Left lung (tissue), 10 donors: ENCODE measurements around the gene CDK3. TPM values are rescaled to one million over a fixed set of nuclear protein-coding genes. Genes with fewer than 3 reads are reported as not detected.

Source experiments
- ATAC-seq: fragments of 200-7000 bp; cut with Tn5 transposase; one replicate; pipeline ENCODE4 v1.9.1; 2020; ENCODE audit warnings: moderate library complexity
- DNase-seq, 4 donors: peaks; one replicate each; pipeline ENCODE4 v3.0.0-alpha.2; 2013 to 2020
- H3K27ac ChIP-seq, 2 donors: fragments of 200-600 bp; sonication (generic) in 1 of 2; one replicate each; pipeline versions ENCODE4 v1.5.0 to v1.8.0; 2020 to 2021
- H3K27me3 ChIP-seq, 2 donors: fragments of 200-600 bp; sonication (generic) in 1 of 2; one replicate each; pipeline versions ENCODE4 v1.5.0 to v1.8.0; 2020 to 2021
- H3K36me3 ChIP-seq, 2 donors: fragments of 200-600 bp; sonication (generic) in 1 of 2; one replicate each; pipeline versions ENCODE4 v1.5.0 to v1.8.0; 2020 to 2021
- H3K4me1 ChIP-seq, 2 donors: fragments of 200-600 bp; one replicate each; pipeline ENCODE4 v1.8.0; 2021
- H3K4me3 ChIP-seq, 2 donors: fragments of 200-600 bp; sonication (generic) in 1 of 2; one replicate each; pipeline versions ENCODE4 v1.5.0 to v1.8.0; 2020 to 2021; ENCODE audit warnings: mild to moderate bottlenecking in 1 of 2
- H3K9me3 ChIP-seq, 2 donors: fragments of 200-600 bp; sonication (generic) in 1 of 2; one replicate each; pipeline versions ENCODE4 v1.5.0 to v1.8.0; 2020 to 2021
- CTCF ChIP-seq, 2 donors: fragments of 200-600 bp; sonication (generic) in 1 of 2; IDR thresholded peaks; one replicate each; pipeline versions ENCODE4 v1.5.0 to v1.8.0; 2021; ENCODE audit warnings: antibody characterized with exemption in 2 of 2
- intact Hi-C, 2 donors: fragments of 100-400 bp; cut with DNase I; formaldehyde crosslinking; loops; one replicate each; pipeline versions ENCODE4 v1.11.2 to v1.14.2; 2022
- polyA plus RNA-seq, 6 donors: library from polyadenylated mRNA; unstranded; fragments of 120-200 nt; gene quantifications; one replicate each; pipeline ENCODE4 v1.2.1, GENCODE V29; 2013; ENCODE audit not compliant: insufficient read length in 6 of 6
- total RNA-seq, 2 donors: library from RNA; stranded (reverse); fragmentation: NEBNext Ultra II Directional; extraction: Animal tissue kit (Norgen Biotek cat#: 25700); gene quantifications; one replicate each; pipeline ENCODE4 v1.2.1, GENCODE V29; 2021
- donor health status: DM: no; HTN: yes; CAD: no.
- donor health status: DM: no; HTN: no; CAD: no.

Gene CDK3
- total and polyA plus RNA-seq, 8 donors, result 5.4 to 23.3 (median 18.6) TPM

DNA sequence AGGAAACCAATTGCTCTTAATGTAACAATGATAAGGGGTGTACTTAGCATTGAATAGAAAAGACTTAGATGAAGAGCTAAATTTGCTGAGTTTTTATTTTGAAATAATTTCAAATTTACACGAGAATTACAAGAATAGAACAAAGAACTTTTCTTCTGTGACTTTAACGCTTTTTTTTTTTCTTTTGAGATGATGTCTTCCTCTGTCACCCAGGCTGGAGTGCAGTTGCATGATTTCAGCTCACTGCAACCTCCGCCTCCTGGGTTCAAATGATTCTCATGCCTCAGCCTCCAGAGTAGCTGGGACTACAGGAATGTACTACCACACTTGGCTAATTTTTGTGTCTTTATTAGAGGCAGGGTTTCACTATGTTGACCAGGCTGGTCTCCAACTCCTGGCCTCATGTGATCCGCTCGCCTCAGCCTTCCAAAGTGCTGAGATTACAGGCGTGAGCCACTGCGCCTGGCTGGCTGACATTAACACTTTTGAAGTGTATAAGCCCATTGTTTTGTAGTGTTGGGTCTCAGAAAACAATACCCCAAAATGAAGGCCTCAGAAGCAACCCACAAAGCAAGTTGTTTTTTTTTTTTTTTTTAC lies 19.5 kb upstream of the CDK3 start:
- no peak for ATAC-seq

DNA sequence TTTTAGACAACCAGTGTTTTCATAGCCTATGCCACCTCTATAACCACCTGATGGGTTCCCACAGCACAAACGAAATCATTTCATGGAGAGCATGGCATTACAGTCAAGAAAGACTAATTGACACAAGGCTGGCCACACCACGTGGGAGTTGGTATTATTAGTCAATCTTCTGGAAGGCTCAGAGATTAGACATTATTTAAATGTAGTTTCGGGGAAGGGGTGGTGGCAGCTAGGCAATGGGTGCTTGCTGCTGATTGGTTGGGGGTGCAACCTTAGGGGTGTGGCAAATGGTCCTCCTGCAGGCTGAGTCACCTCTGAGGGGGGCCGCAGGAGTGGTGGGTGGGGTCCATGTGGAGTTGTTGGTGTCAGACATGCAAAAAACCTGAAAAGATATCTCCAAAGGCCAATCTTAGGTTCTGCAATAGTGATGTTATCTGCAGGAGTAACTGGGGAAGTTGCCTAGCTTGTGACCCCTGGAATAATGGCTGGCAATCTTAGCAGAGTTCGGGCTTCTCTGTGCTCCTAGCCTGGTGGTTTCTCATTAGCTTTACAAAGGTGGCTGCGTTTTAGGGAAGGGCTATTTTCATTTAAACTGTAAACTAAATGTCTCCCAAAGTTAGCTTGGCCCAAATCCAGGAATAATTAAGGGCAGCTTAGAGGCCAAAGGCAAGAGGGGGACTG lies 17.0 kb upstream of the CDK3 start:
- ATAC-seq, result peak; percentile 5

More for the DNA sequence above, 19.5 kb upstream of the CDK3 start:
- TF ChIP-seq CTCF (IDR thresholded peaks at IDR 0.05), result no peak
- Histone ChIP-seq H3K4me1 (peaks cover 36 to 64% of the 10 kb centered on the region in 2 donors), H3K27ac (peak overlapping the region; percentile 66 to 97), H3K4me3 (no peak overlapping the region), H3K9me3 (no peaks in the 10 kb centered on the region), H3K36me3 (peaks cover 0 to 6% of the 10 kb centered on the region in 2 donors), H3K27me3 (no peaks in the 10 kb centered on the region)
- intact Hi-C loops, result no loop called here
- DNase-seq, result no peak

DNA sequence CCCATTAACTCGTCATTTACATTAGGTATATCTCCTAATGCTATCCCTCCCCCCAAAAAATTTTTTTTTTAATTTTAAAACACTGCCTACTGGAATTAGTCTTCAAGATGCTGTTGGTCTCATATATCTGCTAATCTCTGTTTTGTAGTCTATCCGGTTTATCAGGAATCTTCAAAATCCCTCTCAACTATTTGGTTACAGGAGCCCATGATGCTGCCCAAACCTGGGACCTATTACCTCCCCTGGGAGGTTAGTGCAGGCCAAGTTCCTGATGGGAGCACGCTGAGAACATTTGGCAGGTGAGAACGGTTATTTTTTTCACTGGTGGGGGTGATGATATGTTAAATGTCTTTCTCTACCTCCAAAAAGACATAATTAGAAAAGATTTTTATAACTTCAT lies 14.7 kb upstream of the CDK3 start:
- no peak for TF ChIP-seq CTCF (IDR thresholded peaks at IDR 0.05)
- peaks cover 18 to 30% of the 10 kb centered on the region in 2 donors for H3K4me1 ChIP-seq
- ATAC-seq, result no peak
- no peaks in the 10 kb centered on the region for H3K27me3 ChIP-seq
- peaks cover 0 to 6% of the 10 kb centered on the region in 2 donors for H3K36me3 ChIP-seq
- DNase-seq, result no peak
- no peak overlapping the region for H3K27ac ChIP-seq
- no peaks in the 10 kb centered on the region for H3K9me3 ChIP-seq
- intact Hi-C loops, result no loop called here
- no peak overlapping the region for H3K4me3 ChIP-seq

More for the DNA sequence above, 17.0 kb upstream of the CDK3 start:
- H3K4me1 ChIP-seq, result peaks cover 18 to 42% of the 10 kb centered on the region in 2 donors
- no peaks in the 10 kb centered on the region for H3K27me3 ChIP-seq
- peak in 1 of 4 donors; percentile 60 for DNase-seq
- intact Hi-C loops, result no loop called here
- no peaks in the 10 kb centered on the region for H3K36me3 ChIP-seq
- no peaks in the 10 kb centered on the region for H3K9me3 ChIP-seq
- TF ChIP-seq CTCF (IDR thresholded peaks at IDR 0.05), result no peak
- H3K4me3 ChIP-seq, result no peak overlapping the region
- H3K27ac ChIP-seq, result peak overlapping the region in 1 of 2 donors; percentile 10

- no peaks in the 10 kb centered on the region for H3K9me3 ChIP-seq
- H3K27ac ChIP-seq, result no peak overlapping the region
- H3K4me1 ChIP-seq, result peaks cover 18 to 21% of the 10 kb centered on the region in 2 donors
- no peak for TF ChIP-seq CTCF (IDR thresholded peaks at IDR 0.05)
- no peak overlapping the region for H3K4me3 ChIP-seq
- peaks cover 0 to 14% of the 10 kb centered on the region in 2 donors for H3K36me3 ChIP-seq
- no peak for DNase-seq
- no peaks in the 10 kb centered on the region for H3K27me3 ChIP-seq
- intact Hi-C loops, result no loop called here
- ATAC-seq, result no peak
Measured at GRCh38 chr17:75987041-75987440, 13.6 kb upstream of the CDK3 start.

DNA sequence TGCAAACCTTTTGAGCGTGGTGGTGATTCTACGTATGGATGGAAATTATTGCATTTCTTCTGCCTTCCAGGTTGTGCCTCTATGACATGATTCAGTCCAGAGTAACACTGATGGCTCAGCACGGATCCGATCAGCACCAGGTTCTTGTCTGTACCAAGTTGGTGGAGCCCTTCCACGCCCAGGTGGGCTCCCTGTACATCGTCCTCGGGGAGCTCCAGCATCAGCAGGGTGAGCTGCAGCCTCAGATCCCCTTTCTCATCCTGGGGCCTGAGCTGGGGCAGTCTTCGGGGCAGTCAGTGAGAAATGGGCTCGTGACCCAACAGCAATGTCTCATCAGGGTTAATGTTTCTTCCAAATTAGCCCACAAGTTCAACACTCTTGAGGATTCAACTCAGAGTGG lies 9.3 kb upstream of the CDK3 start:
- no peak overlapping the region for H3K4me3 ChIP-seq
- ATAC-seq (no peak), DNase-seq (peak in 1 of 4 donors; percentile 10)
- peaks cover 0 to 2% of the 10 kb centered on the region in 2 donors for H3K4me1 ChIP-seq
- no peak overlapping the region for H3K27ac ChIP-seq
- peaks cover 0 to 46% of the 10 kb centered on the region in 2 donors for H3K36me3 ChIP-seq
- H3K27me3 ChIP-seq, result no peaks in the 10 kb centered on the region
- H3K9me3 ChIP-seq, result no peaks in the 10 kb centered on the region
- intact Hi-C loops, result no loop called here
- no peak for TF ChIP-seq CTCF (IDR thresholded peaks at IDR 0.05)
